ENCODE data around the gene ACER1.
"Not testable (repeated sequence)": the region's sequence is repeated elsewhere in the genome, so short reads cannot be mapped to it uniquely, and the experiment has no call there.

ACER1 gene

GRCh38 chr19:6333439-6333838 lies at the start of gene ACER1:
ACER1 (minus strand) TSS chr19:6333612; CDS start chr19:6333551, 61 bp downstream.
- DNase-seq (ENCODE audit: low read depth in 2 of 2): no peak

DNA sequence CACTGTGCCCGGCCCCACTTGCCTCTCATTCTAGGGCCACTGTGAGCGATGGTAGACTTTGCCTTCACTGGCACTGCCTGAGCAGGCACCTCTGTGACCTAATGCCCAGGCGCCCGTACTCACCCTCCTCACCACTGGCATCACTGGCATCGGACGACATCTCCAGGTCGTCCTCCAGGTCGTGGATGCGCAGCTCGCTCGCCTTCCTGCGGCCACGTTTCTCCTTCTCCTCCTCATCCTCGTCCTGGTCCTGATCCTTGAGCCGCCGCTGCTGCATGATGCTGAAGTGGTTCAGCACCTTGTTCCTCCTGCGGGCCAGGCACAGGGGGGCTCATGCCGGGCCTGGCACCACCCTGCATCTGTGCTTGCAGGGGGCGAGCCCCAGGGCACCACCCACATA lies 49.8 kb upstream of the ACER1 start:
- DNase-seq (ENCODE audit: low read depth in 2 of 2): no peak

GRCh38 chr19:6381030-6381750 lies 47.8 kb upstream of the ACER1 start:
- DNase-seq (ENCODE audit: low read depth in 2 of 2): no peak

DNA sequence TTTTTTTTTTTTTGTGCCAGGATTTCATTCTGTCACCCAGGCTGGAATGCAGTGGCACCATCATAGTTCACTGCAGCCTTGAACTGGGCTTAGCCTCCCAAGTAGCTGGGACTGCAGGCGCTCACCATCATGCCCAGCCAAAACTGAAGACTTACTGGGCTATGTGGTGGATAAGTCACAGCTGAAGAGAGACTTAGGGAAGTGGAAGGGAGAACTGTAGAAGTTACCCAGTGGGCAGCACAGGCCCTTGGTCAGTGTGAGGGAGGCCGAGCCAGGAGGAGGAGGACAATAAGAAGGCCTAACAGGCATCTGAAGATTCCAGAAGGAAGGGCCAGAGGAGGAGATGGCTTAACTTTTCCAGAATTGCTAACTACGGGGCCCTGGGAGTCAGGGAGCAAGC lies 46.3 kb upstream of the ACER1 start:
- no peak for DNase-seq (ENCODE audit: low read depth in 2 of 2)

- DNase-seq (ENCODE audit: low read depth in 2 of 2): no peak
These were observed 45.1 kb upstream of the ACER1 start for GRCh38 chr19:6378486-6378885.

DNA sequence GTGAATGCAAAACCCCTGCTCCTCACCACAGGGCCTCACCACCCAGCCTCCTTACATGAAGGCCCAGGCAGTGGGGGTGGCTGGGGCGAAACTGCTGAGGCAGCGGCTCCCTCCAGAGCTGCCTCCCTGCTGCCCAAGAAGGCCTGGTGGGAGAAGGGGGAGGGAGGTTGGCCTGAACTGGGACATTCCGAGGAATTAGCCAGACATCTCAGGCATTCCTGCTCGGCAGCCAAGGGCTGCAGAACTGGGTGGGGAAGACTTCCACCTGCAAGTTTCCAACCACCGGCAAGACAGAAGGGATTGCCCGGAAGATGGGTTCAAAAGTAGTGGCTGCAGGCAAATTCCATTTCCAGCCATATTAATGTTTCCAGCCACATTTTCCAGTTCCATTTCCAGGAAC lies 44.6 kb upstream of the ACER1 start:
- peak; percentile 23 for DNase-seq (ENCODE audit: low read depth in 2 of 2)

- no peak for DNase-seq (ENCODE audit: low read depth in 2 of 2)
These were observed 43.2 kb upstream of the ACER1 start for GRCh38 chr19:6376512-6377190.

DNA sequence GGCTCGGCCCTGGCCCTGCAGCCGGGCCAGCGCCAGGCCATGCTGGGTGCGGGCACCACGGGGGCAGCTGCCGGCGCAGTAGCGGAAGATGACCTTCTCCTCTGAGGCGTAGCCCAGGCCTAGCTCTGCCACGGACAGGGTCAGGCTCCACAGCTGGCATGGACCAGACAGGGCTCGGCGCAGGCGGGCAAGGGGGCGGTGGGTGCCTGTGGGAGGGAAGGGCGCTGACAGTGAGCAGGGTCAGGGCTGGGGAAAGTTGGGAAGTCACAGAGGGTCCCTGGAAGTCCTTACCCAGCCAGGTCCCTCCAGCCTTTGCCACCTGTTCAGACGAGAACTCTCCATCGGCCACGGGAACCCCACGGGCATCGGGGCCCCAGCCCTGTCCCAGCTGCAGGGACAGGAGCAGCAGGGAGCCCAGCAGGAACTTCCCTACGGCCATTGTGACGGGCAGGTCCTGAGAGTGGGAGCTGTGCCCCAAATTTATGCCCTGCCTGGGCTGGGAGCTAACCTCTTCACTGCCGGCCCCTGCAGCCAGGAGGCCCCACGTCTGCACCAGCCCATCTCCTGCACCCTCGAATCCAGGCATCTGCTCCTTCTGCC lies 42.1 kb upstream of the ACER1 start, which contains the start of gene PSPN:
Gene PSPN (minus strand): TSS at position 523 of the 600 bp plus-strand sequence. CDS start 84 bp downstream, at position 439.
- DNase-seq (ENCODE audit: low read depth in 2 of 2): no peak

- DNase-seq (ENCODE audit: low read depth in 2 of 2): no peak
These were observed 41.4 kb upstream of the ACER1 start for GRCh38 chr19:6374711-6375410.

GRCh38 chr19:6374161-6374709 lies 40.8 kb upstream of the ACER1 start:
- DNase-seq (ENCODE audit: low read depth in 2 of 2): no peak

DNA sequence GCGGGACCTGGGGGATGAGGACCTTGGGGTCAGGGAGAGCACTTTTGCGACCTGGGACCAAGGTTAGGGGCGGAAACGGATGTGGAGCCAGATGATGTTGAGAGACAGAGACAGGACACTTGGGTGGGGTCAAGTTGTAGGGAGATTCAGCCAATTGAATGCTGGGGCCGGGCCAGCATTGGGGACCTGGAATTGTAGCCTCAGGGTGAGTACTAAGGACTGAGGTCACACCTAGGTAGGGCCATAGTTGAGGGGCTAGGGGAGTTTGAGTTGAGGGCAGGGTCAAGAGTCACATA lies 40.3 kb upstream of the ACER1 start:
- DNase-seq (ENCODE audit: low read depth in 2 of 2): no peak

- peak; percentile 95 to 96 for DNase-seq (ENCODE audit: low read depth in 2 of 2)
These were observed 39.8 kb upstream of the ACER1 start for GRCh38 chr19:6373096-6373812.

DNA sequence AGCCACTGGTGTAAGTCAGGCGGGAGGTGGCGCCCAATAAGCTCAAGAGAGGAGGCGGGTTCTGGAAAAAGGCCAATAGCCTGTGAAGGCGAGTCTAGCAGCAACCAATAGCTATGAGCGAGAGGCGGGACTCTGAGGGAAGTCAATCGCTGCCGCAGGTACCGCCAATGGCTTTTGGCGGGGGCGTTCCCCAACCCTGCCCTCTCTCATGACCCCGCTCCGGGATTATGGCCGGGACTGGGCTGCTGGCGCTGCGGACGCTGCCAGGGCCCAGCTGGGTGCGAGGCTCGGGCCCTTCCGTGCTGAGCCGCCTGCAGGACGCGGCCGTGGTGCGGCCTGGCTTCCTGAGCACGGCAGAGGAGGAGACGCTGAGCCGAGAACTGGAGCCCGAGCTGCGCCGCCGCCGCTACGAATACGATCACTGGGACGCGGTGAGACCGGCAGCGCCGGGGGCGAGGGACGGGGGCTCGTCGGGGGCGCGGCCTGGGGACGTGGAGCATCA lies 39.2 kb upstream of the ACER1 start, which contains the start of gene ALKBH7:
Gene ALKBH7 (plus strand): TSS at position 201 of the 502 bp plus-strand sequence. CDS start 27 bp downstream, at position 228.
- DNase-seq (ENCODE audit: low read depth in 2 of 2): peak; percentile 99 to 100

- no peak for DNase-seq (ENCODE audit: low read depth in 2 of 2)
These were observed 30.9 kb upstream of the ACER1 start for GRCh38 chr19:6364353-6364752.

- DNase-seq (ENCODE audit: low read depth in 2 of 2): no peak
These were observed 29.0 kb upstream of the ACER1 start for GRCh38 chr19:6362351-6362801.

DNA sequence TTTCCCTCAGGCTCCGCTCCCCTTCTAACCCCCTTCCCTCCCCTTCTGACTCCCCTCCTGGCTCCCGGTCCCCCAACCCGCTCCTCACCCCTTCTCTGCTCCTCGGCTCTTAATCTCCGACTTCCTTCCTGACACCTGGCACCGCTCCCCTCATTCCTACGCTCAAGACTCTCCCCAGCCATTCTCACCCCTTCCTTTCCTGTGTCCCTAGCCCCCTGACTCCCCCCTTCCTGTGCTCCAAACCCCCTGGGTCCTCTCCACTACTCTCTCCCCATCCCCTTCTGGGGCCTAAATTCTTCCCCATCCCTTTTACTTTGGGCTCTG lies 28.6 kb upstream of the ACER1 start:
- DNase-seq (ENCODE audit: low read depth in 2 of 2): no peak

DNA sequence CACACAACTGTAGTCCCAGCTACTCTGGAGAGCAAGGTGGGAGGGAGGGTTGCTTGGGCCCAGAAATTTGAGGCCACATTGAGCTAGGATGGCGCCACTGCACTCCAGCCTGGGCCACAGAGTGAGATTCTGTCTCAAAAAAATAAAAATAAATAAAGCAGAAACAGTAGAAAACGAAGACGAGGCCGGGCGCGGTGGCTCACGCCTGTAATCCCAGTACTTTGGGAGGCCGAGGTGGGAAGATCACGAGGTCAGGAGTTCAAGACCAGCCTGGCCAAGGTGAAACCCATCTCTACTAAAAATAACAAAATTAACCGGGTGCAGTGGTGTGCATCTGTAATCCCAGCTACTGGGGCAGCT lies 27.4 kb upstream of the ACER1 start:
- DNase-seq (ENCODE audit: low read depth in 2 of 2): not testable (repeated sequence)

GRCh38 chr19:6360445-6360844 lies 27.0 kb upstream of the ACER1 start:
- DNase-seq (ENCODE audit: low read depth in 2 of 2): not testable (repeated sequence)

- no peak for DNase-seq (ENCODE audit: low read depth in 2 of 2)
These were observed 26.3 kb upstream of the ACER1 start for GRCh38 chr19:6359568-6360341.

- no peak for DNase-seq (ENCODE audit: low read depth in 2 of 2)
These were observed 24.6 kb upstream of the ACER1 start for GRCh38 chr19:6358003-6358402.

Data from fibroblast of skin of left biceps (primary cell).